CD4-positive, alpha-beta T cell treated with Interleukin-17A for 1 hour (primary cell): ENCODE results near the gene ZBTB18.
"Not testable (repeated sequence)": the region's sequence is repeated elsewhere in the genome, so short reads cannot be mapped to it uniquely, and the experiment has no call there.

Experiments
- DNase-seq: peaks from one replicate; pipeline ENCODE4 v3.0.0-alpha.2; 2020

Gene ZBTB18

DNA sequence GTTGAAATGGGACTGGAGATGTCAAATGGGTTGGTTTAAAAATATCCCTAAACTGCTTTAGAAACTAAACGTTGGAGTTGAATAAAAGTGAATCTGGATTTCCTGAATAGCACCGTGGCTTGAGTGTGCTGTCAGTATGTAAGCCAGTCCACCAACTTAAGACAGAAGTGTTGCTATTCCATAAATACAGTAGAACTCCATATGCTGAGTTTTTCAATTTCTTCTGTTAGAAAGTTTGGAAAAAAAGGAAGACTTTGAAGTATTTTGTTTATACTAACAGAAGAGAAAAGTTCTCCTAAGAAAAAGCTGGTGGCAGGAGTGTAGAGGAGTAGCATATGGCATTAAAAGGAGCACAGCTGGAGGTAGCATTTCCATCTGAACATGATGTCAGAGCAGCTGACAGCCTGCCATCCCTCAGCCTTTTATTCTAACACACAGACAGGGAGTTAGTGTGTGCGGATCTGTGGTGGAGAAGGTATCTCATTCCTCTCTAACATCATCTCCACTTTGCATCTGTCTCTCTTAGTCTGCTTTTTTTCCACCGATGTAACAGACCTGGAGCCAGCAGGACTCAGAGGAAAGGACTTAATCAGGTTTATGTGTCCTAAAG is at the start of gene ZBTB18:
TSS of gene ZBTB18 (plus strand) at position 449 of the 610 bp plus-strand sequence. CDS start at position 598, 149 bp downstream.
- peak; percentile 20 for DNase-seq

DNA sequence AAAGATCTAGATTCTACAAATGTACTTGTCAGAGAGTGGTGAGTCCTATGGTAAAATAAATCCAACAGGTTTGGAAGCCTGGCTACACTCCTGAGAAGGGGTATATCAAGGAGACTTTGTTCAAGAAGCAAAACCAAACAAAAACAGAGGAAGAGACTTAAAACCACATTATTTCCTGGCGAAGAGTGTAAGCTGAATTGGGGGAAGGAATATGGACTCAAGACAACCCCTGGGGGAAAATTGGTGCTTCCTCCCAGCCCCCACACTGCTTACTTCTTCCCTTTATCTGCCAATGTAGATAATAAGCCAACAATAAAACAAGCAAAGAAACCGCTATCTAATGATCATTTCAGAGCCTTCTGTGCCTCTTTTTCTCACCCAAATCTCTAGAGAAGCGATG is 48.4 kb upstream of the ZBTB18 start:
- DNase-seq: no peak

DNA sequence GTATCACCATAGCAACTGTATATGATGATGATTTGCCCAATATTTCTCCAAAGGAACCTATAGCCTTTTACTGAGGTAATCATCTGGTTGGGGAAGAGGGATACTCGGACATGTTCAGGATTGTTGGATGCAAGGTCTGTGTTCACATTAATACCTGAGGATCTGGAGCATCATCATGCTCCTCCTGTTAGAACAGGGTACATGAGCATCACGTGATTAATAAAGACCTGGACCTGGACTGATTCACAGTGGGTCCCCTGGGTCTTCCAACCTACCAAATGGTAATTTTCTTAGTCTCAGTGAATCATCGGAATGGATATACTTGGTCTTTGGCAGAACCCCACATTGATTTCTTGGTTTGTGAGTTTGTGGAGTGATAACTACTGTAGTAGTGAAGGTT is 45.6 kb upstream of the ZBTB18 start:
- DNase-seq: no peak

DNA sequence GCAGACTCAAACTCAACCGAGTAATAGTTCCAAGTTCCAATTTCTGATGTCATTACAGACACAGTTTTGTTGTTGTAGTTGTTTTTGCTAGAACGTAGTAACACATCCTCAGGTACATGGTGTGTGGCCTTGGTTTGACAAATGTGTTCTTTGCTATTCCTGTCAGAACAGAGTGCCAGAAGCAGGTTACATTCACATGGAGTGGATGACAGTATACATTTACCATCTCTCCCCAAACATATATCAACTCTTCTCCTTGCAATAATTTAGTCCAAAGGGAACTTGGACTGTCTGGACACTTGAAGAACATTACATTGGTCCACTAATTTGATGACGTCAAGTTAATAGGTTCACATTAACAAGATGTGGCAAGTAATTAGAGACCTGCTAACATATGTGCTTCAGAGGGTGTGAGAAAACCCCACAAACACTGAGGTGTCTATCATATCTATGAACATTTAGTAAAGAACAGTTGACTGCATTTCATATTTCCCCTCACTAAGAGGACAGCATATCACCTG is 44.6 kb upstream of the ZBTB18 start:
- DNase-seq: no peak

DNA sequence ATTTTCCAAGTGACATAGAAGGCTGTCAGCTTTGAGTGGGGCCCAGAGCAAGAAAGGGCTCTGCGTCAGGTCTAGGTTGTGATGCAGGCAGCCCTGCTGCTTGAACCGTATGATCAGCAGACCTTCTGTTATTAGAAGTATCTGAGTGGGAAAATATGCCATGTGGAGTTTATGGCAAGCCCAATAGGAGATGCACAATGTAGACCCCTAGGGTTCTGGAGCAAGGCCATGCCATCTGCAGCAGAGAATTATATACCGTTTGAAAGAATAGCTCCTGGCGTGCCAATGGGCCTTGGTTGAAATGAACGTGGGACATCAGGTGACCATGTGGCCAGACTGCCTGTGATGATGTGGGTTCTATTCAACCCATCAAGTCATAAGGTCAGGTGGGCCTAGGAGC is 44.1 kb upstream of the ZBTB18 start:
- DNase-seq: no peak

DNA sequence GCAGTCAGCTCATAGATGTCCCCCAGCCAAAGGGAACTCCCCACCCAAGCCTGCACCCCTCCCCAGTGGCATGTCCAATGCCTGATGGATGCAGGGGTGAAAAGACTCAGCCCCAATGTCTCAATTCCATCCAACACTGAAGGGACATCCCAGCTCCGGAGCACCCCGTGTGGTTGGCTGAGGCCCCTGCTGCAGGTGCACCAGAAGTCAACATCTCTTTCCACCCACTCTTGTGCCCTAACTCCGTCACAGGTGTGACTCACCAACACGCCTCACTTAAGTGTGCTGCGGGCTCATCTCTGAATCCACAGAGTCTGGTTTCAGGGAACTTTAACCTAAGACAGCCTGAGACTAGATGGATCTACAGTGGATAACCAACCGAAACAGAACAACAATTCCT is 40.9 kb upstream of the ZBTB18 start:
- no peak for DNase-seq

DNA sequence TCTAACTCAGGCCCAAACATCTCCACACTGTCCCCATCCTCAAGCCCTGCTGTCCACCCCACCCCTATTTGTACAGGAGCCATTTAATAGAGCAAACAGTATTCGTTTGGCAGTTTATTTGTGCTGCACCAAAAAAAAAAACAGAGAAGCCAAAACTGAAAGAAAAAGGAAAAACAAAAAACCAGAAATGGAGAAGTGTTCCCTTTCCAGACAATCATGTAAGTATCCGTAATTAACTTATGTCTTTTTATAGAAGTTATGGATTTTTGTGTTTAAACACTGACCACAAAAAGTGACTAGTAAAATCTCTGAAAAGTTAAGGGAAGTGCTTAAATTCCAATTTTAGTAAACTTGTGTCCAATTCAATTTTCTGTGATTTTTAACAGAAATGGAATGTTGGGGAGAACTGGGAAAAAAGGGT is 40.4 kb upstream of the ZBTB18 start:
- no peak for DNase-seq

DNA sequence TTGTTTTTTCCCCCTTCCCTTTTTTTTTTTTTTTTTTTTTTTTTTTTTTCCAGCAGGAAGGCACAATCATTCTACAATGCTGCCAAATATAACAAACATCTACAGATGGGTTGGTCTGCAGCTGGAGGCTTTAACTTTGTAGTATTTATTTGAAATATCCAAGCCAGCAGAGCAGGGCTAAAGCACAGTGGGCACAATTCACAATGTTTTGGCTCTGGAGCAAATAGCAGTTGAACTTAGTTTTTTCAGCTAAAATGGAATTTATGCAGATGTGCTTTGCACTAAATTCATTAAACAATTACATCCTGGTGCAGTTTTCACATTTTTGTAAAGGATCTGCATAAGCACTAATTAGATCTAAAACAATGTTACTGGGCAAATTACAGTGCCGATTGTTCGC is 39.8 kb upstream of the ZBTB18 start:
- DNase-seq: no peak

DNA sequence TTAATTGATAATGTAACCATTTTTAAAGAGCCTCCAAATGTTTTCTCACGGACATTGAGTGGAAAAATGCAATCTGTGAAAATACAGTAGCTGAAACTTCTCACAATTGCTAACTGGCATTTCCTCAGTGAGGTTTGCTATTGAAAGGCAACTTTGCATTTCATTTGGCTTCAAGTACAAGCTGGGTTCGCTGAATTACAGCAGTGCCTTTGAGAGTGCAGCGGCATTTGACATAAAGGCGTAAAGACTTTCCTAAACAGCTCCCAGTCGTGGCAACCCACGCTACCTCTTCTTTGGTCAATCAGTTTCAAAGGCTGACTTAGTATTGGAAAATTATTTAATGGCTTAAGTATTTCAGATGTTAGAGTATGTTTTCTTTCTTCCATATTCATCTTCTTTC is 39.3 kb upstream of the ZBTB18 start:
- no peak for DNase-seq

DNA sequence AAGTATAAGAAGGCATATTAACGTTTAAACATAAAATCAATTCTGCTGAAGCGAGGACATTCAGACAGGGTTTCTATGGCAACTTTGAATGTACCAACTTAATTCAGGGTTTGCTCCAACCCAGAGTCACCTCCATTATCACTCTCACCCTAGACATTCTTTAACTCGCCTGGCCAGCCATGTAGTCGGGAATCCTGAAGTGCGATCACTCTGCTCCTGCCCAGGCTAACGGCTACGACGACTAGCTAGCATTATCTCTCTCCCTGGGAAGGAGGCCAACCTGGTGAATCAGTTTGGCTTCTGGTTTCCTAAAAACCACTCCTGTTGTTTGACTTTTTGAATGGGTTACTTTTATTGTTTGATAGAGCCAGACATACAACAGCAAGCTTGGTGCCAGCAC is 38.9 kb upstream of the ZBTB18 start:
- no peak for DNase-seq

DNA sequence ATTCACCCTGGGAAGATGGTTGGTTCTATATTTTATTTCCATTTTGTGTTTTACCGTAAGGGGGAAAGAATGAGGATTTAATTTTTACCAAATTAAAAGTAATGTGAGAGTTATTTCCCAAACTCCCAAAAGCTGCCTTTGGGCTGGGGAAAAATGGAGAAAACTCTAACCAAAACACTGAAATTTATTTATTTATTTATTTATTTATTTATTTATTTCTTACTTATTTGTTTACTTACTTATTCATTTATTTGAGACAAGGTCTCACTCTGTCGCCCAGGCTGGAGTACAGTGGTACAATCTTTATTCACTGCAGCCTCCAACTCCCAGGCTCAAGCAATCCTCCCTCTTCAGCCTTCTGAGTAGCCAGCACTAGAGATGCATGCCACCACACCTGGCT is 38.0 kb upstream of the ZBTB18 start:
- no peak for DNase-seq

DNA sequence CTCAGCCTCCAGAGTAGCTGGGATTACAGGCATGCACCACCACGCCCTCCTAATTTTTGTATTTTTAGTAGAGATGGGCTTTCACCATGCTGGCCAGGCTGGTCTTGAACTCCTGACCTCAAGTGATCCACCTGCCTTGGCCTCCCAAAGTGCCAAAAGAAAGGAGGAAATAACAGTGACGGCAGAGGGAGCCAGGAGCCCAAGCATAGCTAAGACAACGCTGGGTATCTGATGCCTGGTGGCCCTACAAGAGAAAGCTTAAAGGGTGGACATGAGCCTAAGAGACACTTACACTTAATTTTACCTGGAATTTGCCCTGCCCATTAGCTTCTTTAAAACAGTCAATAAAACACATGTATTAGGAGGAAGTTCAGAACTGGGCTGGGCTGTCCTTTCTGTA is 36.2 kb upstream of the ZBTB18 start:
- DNase-seq: not testable (repeated sequence)

DNA sequence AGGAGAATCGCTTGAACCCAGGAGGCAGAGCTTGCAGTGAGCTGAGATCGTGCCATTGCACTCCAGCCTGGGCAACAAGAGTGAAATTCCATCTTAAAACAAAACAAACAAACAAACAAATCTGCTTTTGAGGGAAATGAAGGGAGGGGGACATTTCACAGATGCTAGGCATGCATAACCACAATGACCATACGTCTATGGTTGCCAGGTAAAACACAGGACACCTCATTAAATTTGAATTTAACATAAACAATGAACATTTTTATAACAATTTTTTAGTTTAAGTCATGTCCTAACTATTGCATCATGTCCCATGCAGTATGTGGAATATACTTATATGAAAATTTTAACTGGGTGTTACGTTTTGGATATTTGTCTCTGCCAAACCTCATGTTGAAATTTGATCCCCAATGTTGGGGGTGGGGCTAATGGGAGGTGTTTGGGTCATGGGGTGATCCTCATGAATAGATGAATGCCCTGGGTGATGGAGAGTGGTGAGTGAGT is 31.0 kb upstream of the ZBTB18 start:
- DNase-seq: no peak

DNA sequence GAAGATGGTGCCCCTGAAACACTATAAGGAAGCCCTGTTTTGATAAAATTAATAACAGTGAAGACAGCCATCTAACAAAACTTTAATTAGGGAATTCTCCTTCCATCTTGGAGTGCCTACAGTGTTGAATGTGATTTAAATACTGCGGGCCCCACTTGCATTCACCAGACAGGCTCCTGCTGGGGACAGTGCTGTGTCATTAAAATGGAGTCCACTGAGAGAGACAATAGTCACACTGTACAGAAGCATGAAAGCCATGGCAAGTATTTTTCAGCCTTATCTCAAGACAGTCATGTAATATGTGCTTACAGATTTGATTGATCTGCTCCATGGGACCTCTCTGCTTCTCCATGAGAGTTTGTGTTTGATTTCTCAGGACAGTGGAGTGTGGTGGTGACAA is 29.7 kb upstream of the ZBTB18 start:
- DNase-seq: no peak

DNA sequence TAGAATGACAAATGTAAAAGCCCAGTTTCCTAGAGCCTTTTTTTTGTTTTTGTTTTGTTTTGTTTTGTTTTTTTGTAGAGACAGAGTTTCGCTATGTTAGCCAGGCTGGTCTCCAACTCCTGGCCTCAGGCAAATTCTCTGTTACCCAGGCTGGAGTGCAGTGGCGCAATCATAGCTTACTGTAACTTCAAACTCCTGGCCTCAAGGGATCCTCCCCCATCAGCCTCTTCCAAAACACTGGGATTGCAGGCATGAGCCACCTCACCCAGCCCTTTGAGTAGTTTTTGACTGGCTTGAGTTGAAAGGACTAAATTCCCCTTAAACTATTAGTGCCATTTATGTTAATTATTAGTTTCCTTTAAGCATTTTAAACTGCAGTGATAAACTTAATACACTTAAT is 28.8 kb upstream of the ZBTB18 start:
- no peak for DNase-seq

DNA sequence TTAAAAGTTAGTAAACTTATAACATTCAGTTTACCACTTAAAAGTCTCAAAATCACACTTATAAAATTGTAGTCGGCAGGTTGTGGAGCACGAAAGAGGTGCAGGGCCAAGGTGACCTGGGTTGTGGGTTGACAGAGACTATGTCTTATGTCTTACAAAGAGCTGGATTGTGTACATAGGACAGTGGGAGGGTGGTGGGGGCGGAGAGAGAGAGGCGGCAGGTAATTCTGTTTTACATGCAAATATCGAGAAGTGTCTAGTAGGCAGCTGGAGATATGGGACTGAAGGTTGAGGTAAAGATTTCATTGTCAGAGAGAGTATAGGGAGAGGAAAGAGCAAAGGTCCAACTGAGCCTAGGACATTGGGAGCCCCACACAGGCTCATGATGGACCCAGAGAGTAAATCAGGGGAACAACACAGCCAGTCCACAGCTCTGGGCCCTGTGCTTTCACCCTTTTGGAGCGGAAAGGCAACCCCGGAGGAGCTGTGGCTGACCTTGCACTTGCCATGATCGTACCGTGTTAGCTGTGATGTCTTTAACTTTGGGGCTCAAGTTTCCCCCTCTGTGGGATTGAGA is 28.1 kb upstream of the ZBTB18 start:
- no peak for DNase-seq

DNA sequence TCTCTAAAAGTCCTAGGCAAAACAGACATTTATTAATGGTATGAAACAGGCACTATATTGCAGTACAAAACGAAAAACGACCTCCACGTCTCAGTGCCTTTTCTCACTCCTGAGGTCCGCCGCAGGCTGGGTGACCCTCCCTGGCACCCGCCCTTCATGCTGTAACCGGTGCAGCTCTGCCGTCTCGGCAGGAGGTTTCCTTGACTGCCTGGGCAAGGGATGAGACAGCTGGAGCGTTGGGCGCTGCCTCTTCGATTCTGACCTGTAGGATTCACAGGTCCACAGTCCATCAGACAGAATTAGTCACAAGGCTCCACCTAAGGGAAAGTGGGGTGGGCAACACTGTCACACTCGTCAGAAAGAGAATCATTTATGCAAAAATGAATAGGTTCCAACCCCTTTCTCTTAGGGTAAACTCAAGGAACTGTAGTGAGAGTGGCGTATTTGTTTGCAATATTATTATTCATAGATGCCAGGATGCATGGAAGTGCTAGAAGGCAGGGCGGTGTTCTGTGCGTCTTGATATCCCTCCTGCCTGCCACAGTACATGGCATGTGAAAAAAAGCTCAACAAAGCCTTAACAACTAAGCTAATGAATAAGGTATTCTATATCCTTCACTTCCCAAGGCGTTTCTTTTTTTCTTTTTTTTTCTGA is 23.5 kb upstream of the ZBTB18 start:
- DNase-seq: no peak

DNA sequence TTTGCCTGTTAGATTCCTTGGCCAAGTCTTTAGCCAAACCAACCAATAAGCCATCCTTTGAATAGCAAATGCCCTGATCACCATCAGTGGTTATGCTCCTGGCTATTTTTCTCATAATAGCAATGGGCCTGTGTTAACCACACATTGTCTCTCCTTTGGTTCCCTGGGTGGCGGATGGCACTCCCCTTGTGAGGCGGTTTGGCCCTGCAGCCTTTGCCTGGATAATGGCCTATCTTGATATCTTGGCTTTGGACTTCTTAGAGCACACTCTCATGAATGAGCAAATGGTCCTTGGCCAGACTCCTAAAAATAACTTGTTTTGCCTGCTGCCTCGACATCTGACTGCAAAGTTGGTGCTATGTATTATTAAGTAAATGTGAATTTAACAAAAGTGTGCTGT is 22.4 kb upstream of the ZBTB18 start:
- no peak for DNase-seq

DNA sequence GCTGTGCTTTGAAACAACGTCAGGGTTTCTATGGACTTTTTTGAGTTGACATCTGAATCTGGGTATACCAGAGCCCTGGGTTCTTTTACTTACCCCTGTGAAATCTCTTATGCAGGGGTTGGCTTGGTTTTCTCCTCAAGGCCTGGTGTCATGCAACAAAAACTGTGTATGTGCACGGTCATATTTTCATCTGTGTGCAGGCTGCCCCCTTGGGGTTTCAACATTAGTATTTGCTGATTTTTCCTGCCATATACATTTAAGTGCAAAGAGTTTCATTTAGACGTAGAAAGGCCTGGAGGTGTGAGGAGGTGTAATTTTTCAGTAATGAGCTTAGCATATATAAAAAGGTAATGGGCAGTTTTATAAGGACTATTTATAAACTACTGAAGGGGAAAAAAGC is 22.0 kb upstream of the ZBTB18 start:
- no peak for DNase-seq

DNA sequence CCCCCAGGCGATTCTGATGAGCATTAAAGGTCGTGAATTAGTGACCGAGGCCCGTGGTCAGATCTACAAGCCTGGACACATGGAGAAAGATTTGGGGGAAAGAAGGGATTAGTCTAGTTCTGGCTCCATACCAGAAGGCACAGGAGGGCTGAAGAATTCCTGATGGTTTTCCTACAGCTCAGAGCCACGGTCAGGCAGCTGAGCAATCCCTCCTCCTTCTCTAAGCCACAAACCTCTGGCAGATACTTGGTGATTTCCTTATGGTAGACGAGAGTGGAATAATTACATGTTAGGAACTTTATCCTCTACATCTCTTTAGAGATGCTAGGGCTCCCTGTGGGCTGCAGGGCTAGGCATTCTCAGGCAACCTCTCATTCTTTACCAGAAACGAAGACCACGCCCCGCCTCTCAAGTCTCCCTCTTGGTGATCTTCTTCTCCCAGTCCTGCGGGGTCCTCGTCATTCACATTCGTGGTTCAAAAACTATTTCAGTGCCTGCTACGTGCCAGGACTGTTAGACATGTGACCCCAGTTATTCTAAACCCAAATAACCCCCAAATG is 20.5 kb upstream of the ZBTB18 start:
- no peak for DNase-seq

DNA sequence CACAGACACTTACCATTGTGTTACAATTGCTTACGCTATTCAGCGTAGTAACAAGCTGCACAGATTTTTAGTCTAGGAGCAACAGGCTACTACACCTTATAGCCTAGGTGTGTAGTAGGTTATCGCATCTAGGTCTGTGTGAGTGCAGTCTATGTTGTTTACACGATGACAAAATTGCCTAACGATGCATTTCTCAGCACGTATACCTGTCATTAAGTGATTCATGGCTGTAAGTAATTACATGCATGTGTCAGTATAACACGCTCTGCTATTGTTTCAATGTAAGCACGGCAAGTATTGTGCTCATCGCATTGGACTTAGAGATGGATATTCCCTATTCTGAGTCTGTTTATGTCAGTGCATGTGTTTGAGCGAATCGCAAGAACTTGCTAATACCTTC is 15.7 kb upstream of the ZBTB18 start:
- no peak for DNase-seq

DNA sequence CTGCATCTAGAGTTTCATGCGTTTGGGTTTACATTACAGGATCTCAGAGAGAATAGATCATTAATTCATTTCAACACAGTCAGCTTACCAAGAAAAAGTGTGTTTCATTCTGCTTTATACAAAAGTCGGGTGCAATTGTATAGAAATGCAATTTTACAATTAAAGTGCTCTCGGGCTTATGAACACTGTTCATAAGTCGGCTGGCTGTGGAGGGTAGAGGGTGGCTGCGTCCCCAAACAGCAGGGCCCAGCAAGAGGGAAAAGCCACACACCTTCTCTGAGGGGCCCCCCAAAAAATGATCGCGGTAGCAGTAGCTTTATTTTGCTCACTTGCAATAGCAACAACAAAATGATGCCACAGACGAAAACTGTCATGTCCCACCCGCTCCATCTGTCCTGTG is 13.8 kb upstream of the ZBTB18 start:
- no peak for DNase-seq

DNA sequence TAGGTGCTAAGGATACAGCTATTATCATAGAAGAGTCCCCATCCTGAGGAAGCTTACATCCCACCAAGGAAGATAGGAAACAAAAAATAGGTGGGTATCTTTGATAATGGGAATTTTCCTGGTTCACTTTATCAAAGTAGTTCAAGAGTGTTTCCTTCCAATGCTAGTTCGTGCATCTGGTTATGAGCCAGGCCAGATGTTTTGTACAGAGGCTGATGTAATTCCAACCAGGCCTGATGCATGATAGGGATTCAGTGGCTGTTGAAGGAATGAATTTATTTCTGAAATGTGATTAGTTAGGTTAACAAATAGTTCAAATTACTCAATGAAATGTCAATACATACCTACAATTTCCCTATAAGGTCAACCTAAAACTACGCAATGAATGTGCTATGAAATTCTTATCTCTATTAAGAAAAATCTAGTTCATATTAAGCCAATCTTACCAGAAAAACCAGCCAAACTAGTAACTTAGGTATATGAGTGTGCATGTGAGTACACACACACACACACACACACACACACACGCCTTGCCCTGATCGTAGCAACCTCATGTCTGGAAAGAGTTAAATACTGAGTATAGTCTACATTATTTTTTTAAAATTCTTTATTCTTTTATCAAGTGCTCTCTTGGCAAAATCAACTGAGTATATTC is 9.5 kb upstream of the ZBTB18 start:
- DNase-seq: no peak
